Central memory CD8-positive, alpha-beta T cell (primary cell): ENCODE measurements around the gene SLC29A1.
"Not testable (repeated sequence)": the region's sequence is repeated elsewhere in the genome, so short reads cannot be mapped to it uniquely, and the experiment has no call there.

ENCODE experiments used
- ATAC-seq: fragments of 150-1000 bp; cut with Tn5 transposase; replicated peaks from 2 replicates; pipeline ENCODE4 v1.10.0; 2022; ENCODE audit warnings: mild to moderate bottlenecking, moderate FRiP score, moderate number of reproducible peaks; ENCODE audit not compliant: poor library complexity, severe bottlenecking; ENCODE audit errors: extremely low read depth
- DNase-seq, 2 donors: peaks; one replicate each; pipeline ENCODE4 v3.0.0; 2021; ENCODE audit warnings: low spot score in 2 of 2
- H3K27ac Mint-ChIP-seq: one replicate; pipeline ENCODE4 v1.8.0; 2022; ENCODE audit warnings: low read depth, mild to moderate bottlenecking, moderate library complexity, mixed read lengths
- H3K27me3 Mint-ChIP-seq: one replicate; pipeline ENCODE4 v1.8.0; 2022; ENCODE audit warnings: mixed read lengths
- H3K36me3 Mint-ChIP-seq: one replicate; pipeline ENCODE4 v1.8.0; 2022; ENCODE audit warnings: mild to moderate bottlenecking, moderate library complexity, mixed read lengths; ENCODE audit not compliant: insufficient read depth
- H3K4me1 Mint-ChIP-seq: one replicate; pipeline ENCODE4 v1.8.0; 2022; ENCODE audit warnings: mixed read lengths
- H3K4me3 Mint-ChIP-seq: one replicate; pipeline ENCODE4 v1.8.0; 2022; ENCODE audit warnings: mild to moderate bottlenecking, moderate library complexity, mixed read lengths
- H3K9me3 Mint-ChIP-seq: one replicate; pipeline ENCODE4 v1.8.0; 2022; ENCODE audit warnings: mixed read lengths

The SLC29A1 gene

DNA sequence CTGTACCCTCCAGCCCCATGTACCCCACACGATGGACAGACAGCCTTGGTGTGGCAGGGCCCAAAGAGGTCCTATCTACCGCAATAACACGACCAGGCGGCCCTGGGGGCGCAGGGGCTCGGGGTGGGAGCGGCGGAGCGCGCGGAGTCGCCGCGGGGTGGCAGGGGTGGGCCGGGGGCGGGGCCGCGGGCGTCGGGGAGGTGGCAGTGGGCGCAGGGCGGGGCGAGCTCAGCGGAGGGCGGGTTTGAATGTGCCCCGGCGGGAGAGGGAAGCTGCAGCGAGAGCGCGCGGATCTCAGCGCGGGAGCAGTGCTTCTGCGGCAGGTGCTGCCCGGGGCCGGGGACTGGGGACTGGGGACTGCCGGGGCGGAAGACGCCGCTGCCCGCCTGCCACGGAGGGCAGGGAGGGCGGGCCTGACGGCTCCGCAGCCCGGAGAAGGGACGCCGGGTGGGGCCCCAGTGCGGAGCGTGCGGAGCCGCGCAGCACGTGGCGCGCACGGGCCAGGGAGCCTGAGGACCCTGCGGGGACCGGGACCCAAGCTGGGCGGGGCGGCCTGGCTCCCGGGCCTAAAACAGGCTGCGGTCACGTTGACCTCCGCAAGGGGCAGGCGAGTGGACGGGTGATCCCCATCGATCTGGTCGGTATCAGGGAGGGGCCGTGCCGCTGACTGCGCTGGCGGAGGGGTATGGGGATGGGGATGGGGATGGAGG is at the start of gene SLC29A1:
Gene SLC29A1, plus strand, starts transcription at position 277 of the 710 bp plus-strand sequence. CDS start 3,719 bp downstream, outside the sequence.
- Mint-ChIP-seq H3K4me3 (peak within 1 kb of the TSS; percentile 83), H3K9me3 (no peaks in the 10 kb centered on the region), H3K4me1 (peaks cover 18% of the 10 kb centered on the region)

GRCh38 chr6:44176130-44176761 is 47.1 kb upstream of the SLC29A1 start:
- ATAC-seq: no peak
- Mint-ChIP-seq H3K27ac (no peak overlapping the region), H3K4me3 (no peak overlapping the region), H3K9me3 (no peaks in the 10 kb centered on the region), H3K36me3 (peaks cover 3% of the 10 kb centered on the region), H3K27me3 (peaks cover 24% of the 10 kb centered on the region), H3K4me1 (peaks cover 17% of the 10 kb centered on the region)
- no peak for DNase-seq

More for the DNA sequence above, at the start of gene SLC29A1:
- Mint-ChIP-seq H3K27me3 (peaks cover 4% of the 10 kb centered on the region), H3K36me3 (peaks cover 1% of the 10 kb centered on the region), H3K27ac (peak within 1 kb of the TSS; percentile 36)
- DNase-seq (peak; percentile 64 to 67), ATAC-seq (peak; percentile 76)

DNA sequence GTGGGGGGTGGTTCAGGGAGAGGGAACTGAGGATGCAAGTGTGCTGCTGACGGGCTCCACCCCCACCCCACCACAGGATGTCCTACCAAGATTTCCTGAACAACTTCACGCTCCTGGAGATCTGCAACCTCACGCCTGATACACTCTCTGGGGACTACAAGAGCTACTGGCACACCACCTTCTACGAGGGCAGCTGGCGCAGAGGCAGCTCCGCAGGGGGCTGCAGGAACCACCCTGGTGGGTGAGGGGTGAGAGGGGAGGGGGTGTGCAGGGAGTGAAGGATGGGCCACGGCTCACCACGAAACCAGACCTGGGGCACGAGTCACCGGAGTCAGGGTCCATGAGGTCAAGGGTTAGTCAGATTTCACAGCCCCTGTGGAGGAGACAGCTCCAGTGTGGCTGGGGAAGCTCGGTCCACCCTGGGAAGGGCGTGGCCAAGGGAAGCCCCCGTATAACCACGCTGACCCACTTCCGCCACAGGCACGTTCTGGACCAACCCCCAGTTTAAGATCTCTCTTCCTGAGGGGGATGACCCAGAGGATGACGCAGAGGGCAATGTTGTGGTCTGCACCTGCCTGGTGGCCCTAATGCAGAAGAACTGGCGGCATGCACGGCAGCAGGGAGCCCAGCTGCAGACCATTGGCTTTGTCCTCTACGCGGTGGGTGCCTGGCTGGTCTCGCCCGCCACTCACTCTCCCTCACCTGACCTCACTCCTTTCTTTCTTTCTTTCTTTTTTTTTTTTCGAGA is 46.5 kb upstream of the SLC29A1 start:
- H3K27me3 Mint-ChIP-seq: peaks cover 21% of the 10 kb centered on the region
- peaks cover 17% of the 10 kb centered on the region for H3K4me1 Mint-ChIP-seq
- no peak overlapping the region for H3K27ac Mint-ChIP-seq
- H3K36me3 Mint-ChIP-seq: peaks cover 3% of the 10 kb centered on the region
- peak overlapping the region; percentile 44 for H3K4me3 Mint-ChIP-seq
- ATAC-seq (peak; percentile 55), DNase-seq (peak; percentile 18 to 24)
- H3K9me3 Mint-ChIP-seq: no peaks in the 10 kb centered on the region

- Mint-ChIP-seq H3K9me3 (no peaks in the 10 kb centered on the region), H3K27me3 (peaks cover 21% of the 10 kb centered on the region), H3K27ac (no peak overlapping the region), H3K4me1 (peaks cover 13% of the 10 kb centered on the region), H3K4me3 (peak overlapping the region; percentile 44), H3K36me3 (peaks cover 3% of the 10 kb centered on the region)
- DNase-seq (no peak), ATAC-seq (no peak)
Observed at GRCh38 chr6:44177691-44178423, 45.5 kb upstream of the SLC29A1 start.

DNA sequence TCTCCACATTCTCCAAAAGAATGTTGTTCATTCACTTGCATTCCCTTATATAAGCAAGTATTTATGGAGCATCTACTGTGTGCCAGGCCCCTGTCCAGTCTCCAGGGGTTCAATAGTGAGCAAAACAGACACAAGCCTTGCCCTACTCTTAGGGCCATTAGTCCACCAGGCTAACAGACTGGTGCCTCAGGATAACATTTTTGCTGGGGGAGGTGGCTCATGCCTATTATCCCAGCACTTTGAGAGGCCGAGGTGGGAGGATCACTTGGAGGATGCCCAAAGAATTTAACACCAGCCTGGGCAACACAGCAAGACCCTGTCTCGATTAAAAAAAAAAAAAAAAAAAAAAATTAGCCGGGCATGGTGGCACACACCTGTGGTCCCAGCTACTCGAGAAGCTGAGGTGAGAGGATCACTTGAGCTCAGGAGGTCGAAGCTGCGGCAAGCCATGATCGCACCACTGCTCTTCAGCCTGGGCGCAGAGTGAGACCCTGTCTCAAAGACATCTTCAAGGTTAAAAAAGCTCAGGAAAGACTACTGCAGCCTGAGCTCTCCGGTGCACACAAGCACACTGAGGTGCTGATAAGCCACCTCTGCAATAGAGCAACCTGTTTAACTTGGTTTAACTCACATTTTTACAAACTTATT is 44.8 kb upstream of the SLC29A1 start:
- Mint-ChIP-seq H3K36me3 (peaks cover 3% of the 10 kb centered on the region), H3K27ac (no peak overlapping the region), H3K4me3 (no peak overlapping the region), H3K27me3 (peaks cover 19% of the 10 kb centered on the region), H3K9me3 (no peaks in the 10 kb centered on the region), H3K4me1 (peaks cover 12% of the 10 kb centered on the region)
- no peak for DNase-seq
- ATAC-seq: no peak

DNA sequence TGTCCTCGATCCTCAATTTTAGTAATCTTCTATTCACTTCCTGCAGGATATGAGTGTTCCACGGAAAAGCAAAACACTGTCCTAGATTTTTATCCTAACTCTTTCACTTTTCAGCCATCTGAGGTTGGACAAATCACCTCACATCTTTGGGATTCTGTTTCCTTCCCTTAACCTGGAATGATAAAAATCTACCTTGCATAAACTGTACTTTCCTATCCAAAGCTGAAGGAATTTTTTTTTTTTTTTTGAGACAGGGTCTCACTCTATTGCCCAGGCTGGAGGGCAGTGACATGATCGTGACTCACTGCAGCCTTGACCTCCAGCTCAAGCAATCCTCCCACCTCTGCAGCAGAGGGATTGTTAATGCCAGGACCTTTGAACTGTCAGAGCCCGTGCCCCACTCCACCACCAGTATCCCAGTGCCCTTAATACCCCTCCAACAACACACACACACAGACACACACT is 44.3 kb upstream of the SLC29A1 start:
- no peak overlapping the region for H3K4me3 Mint-ChIP-seq
- ATAC-seq (no peak), DNase-seq (no peak)
- H3K36me3 Mint-ChIP-seq: peaks cover 3% of the 10 kb centered on the region
- no peaks in the 10 kb centered on the region for H3K9me3 Mint-ChIP-seq
- peaks cover 12% of the 10 kb centered on the region for H3K4me1 Mint-ChIP-seq
- H3K27me3 Mint-ChIP-seq: peaks cover 18% of the 10 kb centered on the region
- H3K27ac Mint-ChIP-seq: no peak overlapping the region

DNA sequence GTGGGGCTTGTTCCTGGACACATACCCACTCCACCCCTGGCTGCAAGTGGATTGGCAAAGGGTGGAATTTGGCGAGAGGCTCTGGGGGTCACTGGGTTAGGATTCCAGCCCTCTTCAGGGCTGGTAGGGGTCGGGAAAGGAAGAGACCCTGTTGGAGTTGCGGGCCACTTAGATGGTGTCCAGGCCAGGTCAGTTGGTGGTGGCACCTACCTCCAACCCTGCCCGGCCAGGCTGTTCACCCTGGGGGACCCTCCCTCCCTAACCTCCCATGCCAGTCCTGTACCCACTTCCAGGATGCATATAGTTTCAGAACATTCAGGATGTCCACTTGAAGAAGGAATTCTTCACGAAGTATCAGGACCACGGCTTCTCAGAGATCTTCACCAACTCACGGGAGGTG is 43.7 kb upstream of the SLC29A1 start:
- Mint-ChIP-seq H3K9me3 (no peaks in the 10 kb centered on the region), H3K27ac (no peak overlapping the region), H3K27me3 (peaks cover 22% of the 10 kb centered on the region), H3K36me3 (peaks cover 3% of the 10 kb centered on the region), H3K4me3 (no peak overlapping the region), H3K4me1 (peaks cover 12% of the 10 kb centered on the region)
- ATAC-seq (no peak), DNase-seq (no peak)

GRCh38 chr6:44180406-44180805 is 43.0 kb upstream of the SLC29A1 start:
- Mint-ChIP-seq H3K27ac (no peak overlapping the region), H3K4me3 (no peak overlapping the region), H3K27me3 (peaks cover 28% of the 10 kb centered on the region), H3K36me3 (peaks cover 3% of the 10 kb centered on the region), H3K4me1 (peaks cover 12% of the 10 kb centered on the region), H3K9me3 (no peaks in the 10 kb centered on the region)
- ATAC-seq: no peak
- DNase-seq: no peak

DNA sequence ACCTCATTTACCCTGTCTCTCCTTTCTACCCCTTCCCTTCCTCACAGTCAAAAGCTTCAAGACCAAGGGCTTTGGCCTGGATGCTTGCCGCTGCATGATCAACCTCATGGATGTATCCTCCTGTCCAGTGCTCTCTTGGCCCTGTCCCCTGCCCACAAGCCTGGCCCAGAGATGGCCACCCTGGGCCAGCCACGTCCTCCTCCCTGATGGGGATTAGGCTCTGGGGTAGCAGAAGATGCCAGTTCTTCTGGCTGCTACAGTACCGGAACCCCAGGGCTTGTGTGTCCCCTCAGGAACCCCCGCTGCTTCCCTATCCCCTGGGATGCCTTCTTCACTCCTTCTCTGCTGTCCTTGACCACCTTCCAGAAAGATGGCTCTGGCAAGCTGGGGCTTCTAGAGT is 42.5 kb upstream of the SLC29A1 start:
- H3K4me3 Mint-ChIP-seq: no peak overlapping the region
- no peak overlapping the region for H3K27ac Mint-ChIP-seq
- peaks cover 33% of the 10 kb centered on the region for H3K27me3 Mint-ChIP-seq
- ATAC-seq (no peak), DNase-seq (no peak)
- H3K9me3 Mint-ChIP-seq: no peaks in the 10 kb centered on the region
- H3K36me3 Mint-ChIP-seq: peaks cover 3% of the 10 kb centered on the region
- peaks cover 13% of the 10 kb centered on the region for H3K4me1 Mint-ChIP-seq

- DNase-seq, H3K36me3 Mint-ChIP-seq, ATAC-seq, H3K27ac Mint-ChIP-seq, H3K4me3 Mint-ChIP-seq, H3K9me3 Mint-ChIP-seq: not testable (repeated sequence)
- Mint-ChIP-seq H3K4me1 (peaks cover 16% of the 10 kb centered on the region), H3K27me3 (peaks cover 42% of the 10 kb centered on the region)
Observed at GRCh38 chr6:44181784-44182183, 41.6 kb upstream of the SLC29A1 start.

DNA sequence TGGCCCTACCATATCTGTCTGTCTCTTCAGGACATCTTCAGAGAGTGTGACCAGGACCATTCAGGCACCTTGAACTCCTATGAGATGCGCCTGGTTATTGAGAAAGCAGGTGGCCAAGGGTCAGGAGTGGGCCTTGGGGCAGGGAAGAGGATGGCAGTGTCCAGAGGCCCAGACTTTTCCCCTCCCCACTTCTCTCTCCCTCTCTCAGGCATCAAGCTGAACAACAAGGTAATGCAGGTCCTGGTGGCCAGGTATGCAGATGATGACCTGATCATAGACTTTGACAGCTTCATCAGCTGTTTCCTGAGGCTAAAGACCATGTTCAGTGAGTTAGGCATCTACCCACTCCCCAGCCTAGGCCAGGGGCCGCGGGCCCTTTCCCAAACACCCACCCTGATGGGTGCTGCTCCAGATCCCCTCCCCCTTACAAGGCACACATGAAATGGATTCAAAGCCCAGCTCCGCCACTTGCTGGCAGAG is 40.4 kb upstream of the SLC29A1 start:
- DNase-seq (no peak), ATAC-seq (no peak)
- no peaks in the 10 kb centered on the region for H3K9me3 Mint-ChIP-seq
- no peak overlapping the region for H3K4me3 Mint-ChIP-seq
- peaks cover 30% of the 10 kb centered on the region for H3K27me3 Mint-ChIP-seq
- no peak overlapping the region for H3K27ac Mint-ChIP-seq
- peaks cover 1% of the 10 kb centered on the region for H3K36me3 Mint-ChIP-seq
- H3K4me1 Mint-ChIP-seq: peaks cover 7% of the 10 kb centered on the region

- Mint-ChIP-seq H3K4me3 (no peak overlapping the region), H3K27ac (no peak overlapping the region), H3K4me1 (peaks cover 7% of the 10 kb centered on the region), H3K27me3 (peaks cover 29% of the 10 kb centered on the region), H3K9me3 (no peaks in the 10 kb centered on the region), H3K36me3 (peaks cover 1% of the 10 kb centered on the region)
- ATAC-seq: no peak
- no peak for DNase-seq
Observed at GRCh38 chr6:44183783-44184182, 39.6 kb upstream of the SLC29A1 start.
